22Rv1 (cell line): ENCODE data around the gene TAOK3.

Experiments
- CTCF ChIP-seq: fragments of 450-650 bp; IDR thresholded peaks from 2 replicates; pipeline ENCODE4 v1.5.1; 2017; ENCODE audit warnings: mild to moderate bottlenecking
- ZFX ChIP-seq: fragments of 450-650 bp; IDR thresholded peaks from 2 replicates; pipeline ENCODE4 v1.6.1; 2017; ENCODE audit warnings: antibody characterized with exemption, borderline replicate concordance

GRCh38 chr12:118307069-118307954 lies 65.4 kb downstream of the TAOK3 start:
- TF ChIP-seq CTCF (no peak), ZFX (no peak)
